ENCODE results near the gene C1QTNF8.

C1QTNF8 gene

DNA sequence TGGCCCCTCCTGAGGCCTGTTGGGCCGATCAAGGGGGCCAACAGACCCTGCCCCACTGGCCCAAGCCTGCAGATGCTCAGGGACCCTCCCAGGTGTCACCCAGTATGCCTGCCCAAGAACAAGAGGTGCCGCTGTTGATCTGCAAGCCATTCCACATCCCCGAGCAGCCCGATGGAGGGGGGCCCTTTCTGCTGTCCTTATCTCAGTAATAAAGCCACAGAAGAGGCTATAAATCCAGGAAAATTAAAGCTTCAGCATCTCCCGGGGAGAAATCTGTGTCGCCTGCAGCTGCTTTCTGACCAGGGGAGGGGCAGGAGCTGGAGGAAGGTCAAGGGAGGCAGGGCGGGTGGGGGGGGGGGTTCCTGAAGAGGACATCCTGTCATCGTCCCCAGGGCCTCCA lies 45.1 kb upstream of the C1QTNF8 start:
- Histone ChIP-seq H3K4me2 (peak overlapping the region in 3 of 11 experiments; percentile 21 to 72 (median 23); a peak in 3 of 22 replicates), H3K9me3 (replicated peaks in 1 of 11) (no peaks in the 10 kb centered on the region), H3K36me3 (no peaks in the 10 kb centered on the region), H4K20me1 (peaks cover 0 to 19% (median 0%) of the 10 kb centered on the region in 11 experiments; a peak in 5 of 22 replicates), H3K9ac (peak overlapping the region in 3 of 11 experiments; percentile 7 to 35 (median 18); a peak in 2 of 22 replicates), H3K27ac (no peak overlapping the region), H3K4me3 (no peak overlapping the region), H3K4me1 (peaks cover 6 to 63% (median 50%) of the 10 kb centered on the region in 10 experiments; a peak in 17 of 20 replicates), H3K27me3 (peaks cover 0 to 17% (median 0%) of the 10 kb centered on the region in 11 experiments; a peak in 7 of 22 replicates)
- no peak for TF ChIP-seq Cebpa-rat (IDR thresholded peaks at IDR 0.05)

- H3K4me1 ChIP-seq = peaks cover 3 to 58% (median 45%) of the 10 kb centered on the region in 10 experiments; a peak in 17 of 20 replicates
- H3K9ac ChIP-seq = peak overlapping the region in 3 of 11 experiments; percentile 7 to 35 (median 18); a peak in 2 of 22 replicates
- H4K20me1 ChIP-seq = peaks cover 0 to 24% (median 0%) of the 10 kb centered on the region in 11 experiments; a peak in 5 of 22 replicates
- H3K4me2 ChIP-seq = peak overlapping the region in 3 of 11 experiments; percentile 19 to 23 (median 21); a peak in 3 of 22 replicates
- no peak overlapping the region for H3K4me3 ChIP-seq
- H3K27ac ChIP-seq = no peak overlapping the region
- peaks cover 0 to 12% (median 0%) of the 10 kb centered on the region in 11 experiments; a peak in 7 of 22 replicates for H3K27me3 ChIP-seq
- no peaks in the 10 kb centered on the region for H3K36me3 ChIP-seq
- no peaks in the 10 kb centered on the region for H3K9me3 ChIP-seq (replicated peaks in 1 of 11)
- TF ChIP-seq Cebpa-rat (IDR thresholded peaks at IDR 0.05) = no peak
Observed at GRCh38 chr16:1140582-1141162, 44.6 kb upstream of the C1QTNF8 start.

GRCh38 chr16:1137604-1138003 lies 41.6 kb upstream of the C1QTNF8 start:
- Histone ChIP-seq H3K9ac (no peak overlapping the region), H3K27ac (no peak overlapping the region), H3K36me3 (no peaks in the 10 kb centered on the region), H4K20me1 (peaks cover 0 to 24% (median 0%) of the 10 kb centered on the region in 11 experiments; a peak in 5 of 22 replicates), H3K27me3 (peaks cover 0 to 16% (median 12%) of the 10 kb centered on the region in 11 experiments; a peak in 16 of 22 replicates), H3K9me3 (replicated peaks in 1 of 11) (no peaks in the 10 kb centered on the region), H3K4me1 (peaks cover 0 to 43% (median 32%) of the 10 kb centered on the region in 10 experiments; a peak in 15 of 20 replicates), H3K4me3 (no peak overlapping the region), H3K4me2 (no peak overlapping the region)
- no peak for TF ChIP-seq Cebpa-rat (IDR thresholded peaks at IDR 0.05)

DNA sequence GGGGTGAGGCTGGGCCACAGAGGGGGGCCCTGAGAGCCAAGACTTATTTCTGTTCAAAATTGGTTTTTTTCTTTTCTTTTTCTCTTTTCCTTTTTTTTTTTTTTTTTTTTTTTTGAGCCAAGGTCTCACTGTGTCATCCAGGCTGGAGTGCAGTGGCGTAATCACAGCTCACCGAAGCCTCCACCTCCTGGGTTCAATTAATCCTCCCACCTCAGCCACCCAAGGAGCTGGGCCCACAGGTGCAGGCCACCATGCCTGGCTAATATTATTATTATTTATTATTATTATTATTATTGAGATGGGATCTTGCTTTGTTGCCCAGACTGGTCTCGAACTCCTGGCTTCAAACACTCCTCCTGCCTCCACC lies 39.4 kb upstream of the C1QTNF8 start:
- Histone ChIP-seq H3K36me3 (no peaks in the 10 kb centered on the region), H3K4me3 (no peak overlapping the region), H3K9ac (no peak overlapping the region), H4K20me1 (peaks cover 0 to 26% (median 0%) of the 10 kb centered on the region in 11 experiments; a peak in 5 of 22 replicates), H3K4me1 (peaks cover 0 to 32% (median 20%) of the 10 kb centered on the region in 10 experiments; a peak in 14 of 20 replicates), H3K9me3 (replicated peaks in 1 of 11) (no peaks in the 10 kb centered on the region), H3K27ac (no peak overlapping the region), H3K27me3 (peaks cover 0 to 16% (median 14%) of the 10 kb centered on the region in 11 experiments; a peak in 16 of 22 replicates), H3K4me2 (no peak overlapping the region)
- no peak for TF ChIP-seq Cebpa-rat (IDR thresholded peaks at IDR 0.05)

GRCh38 chr16:1134776-1135458 lies 38.9 kb upstream of the C1QTNF8 start:
- Histone ChIP-seq H3K27ac (no peak overlapping the region), H3K4me2 (no peak overlapping the region), H4K20me1 (peaks cover 0 to 30% (median 0%) of the 10 kb centered on the region in 11 experiments; a peak in 5 of 22 replicates), H3K9me3 (replicated peaks in 1 of 11) (no peaks in the 10 kb centered on the region), H3K27me3 (peaks cover 0 to 16% (median 14%) of the 10 kb centered on the region in 11 experiments; a peak in 16 of 22 replicates), H3K36me3 (no peaks in the 10 kb centered on the region), H3K4me3 (no peak overlapping the region), H3K4me1 (peaks cover 0 to 31% (median 20%) of the 10 kb centered on the region in 10 experiments; a peak in 14 of 20 replicates), H3K9ac (no peak overlapping the region)
- TF ChIP-seq Cebpa-rat (IDR thresholded peaks at IDR 0.05) = no peak

DNA sequence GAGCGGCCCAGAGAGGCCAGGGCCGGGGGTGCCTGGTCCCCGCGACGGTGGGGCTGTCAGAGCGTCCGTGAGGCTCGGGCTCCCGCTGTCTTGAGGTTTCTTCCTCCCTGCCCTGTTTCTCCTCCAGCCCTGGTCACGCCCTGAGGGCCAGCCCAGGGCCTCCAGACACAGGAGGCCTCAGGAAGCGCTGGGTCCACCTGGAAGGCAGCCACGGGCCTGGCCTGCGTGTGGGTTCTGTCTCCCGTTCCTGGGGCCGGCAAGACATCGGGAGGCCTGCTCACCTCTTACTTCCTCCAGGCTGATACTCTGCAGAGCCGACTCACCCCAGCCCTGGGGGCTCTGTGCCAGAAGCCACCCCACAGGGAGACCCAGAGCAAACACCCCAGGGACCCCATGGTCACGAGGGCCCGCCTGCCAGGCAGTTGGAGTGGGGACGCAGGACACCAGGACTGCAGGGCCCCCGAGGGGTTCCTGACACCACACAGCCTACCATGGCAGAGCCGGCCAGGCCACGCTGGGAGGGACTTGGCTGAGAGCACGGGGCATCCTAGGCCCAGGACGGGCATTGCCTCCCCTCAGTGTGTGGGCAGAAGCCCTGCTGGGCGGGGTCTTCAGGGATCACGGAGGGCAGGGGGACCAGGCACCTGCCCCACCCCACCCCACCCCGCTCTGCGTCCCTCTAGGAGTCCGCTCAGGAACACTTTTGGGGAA lies 37.9 kb upstream of the C1QTNF8 start:
- no peaks in the 10 kb centered on the region for H3K36me3 ChIP-seq
- peak overlapping the region in 8 of 11 experiments; percentile 35 to 68 (median 58); a peak in 14 of 22 replicates for H3K4me2 ChIP-seq
- H3K4me1 ChIP-seq = peaks cover 0 to 29% (median 20%) of the 10 kb centered on the region in 10 experiments; a peak in 14 of 20 replicates
- peak overlapping the region in 2 of 11 experiments; percentile 2; a peak in 1 of 22 replicates for H3K9ac ChIP-seq
- no peak for TF ChIP-seq Cebpa-rat (IDR thresholded peaks at IDR 0.05)
- no peak overlapping the region for H3K4me3 ChIP-seq
- no peak overlapping the region for H3K27ac ChIP-seq
- no peaks in the 10 kb centered on the region for H3K9me3 ChIP-seq (replicated peaks in 1 of 11)
- peaks cover 0 to 37% (median 0%) of the 10 kb centered on the region in 11 experiments; a peak in 6 of 22 replicates for H4K20me1 ChIP-seq
- H3K27me3 ChIP-seq = peaks cover 0 to 16% (median 14%) of the 10 kb centered on the region in 11 experiments; a peak in 16 of 22 replicates

DNA sequence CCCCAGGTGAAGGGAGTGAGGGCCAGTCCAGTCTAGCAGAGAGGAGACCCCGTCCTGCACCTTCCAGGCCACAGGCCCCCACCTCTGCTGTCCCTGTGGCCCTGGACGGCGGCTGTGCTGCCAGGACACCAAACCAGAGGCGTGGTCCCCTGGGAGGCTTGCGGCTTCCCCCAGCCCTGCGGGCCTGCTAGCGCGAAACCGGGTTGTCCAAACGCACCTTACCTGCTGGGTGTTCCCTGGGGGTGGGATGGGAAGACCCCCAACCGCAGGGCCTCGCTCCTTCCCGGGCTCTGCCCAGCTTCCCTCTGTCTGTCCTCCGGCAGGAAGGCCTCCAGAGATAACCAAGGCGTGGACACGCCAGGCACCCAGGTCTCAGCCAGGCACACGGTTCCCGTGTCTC lies 37.2 kb upstream of the C1QTNF8 start:
- Histone ChIP-seq H3K4me3 (no peak overlapping the region), H3K4me1 (peaks cover 0 to 25% (median 18%) of the 10 kb centered on the region in 10 experiments; a peak in 14 of 20 replicates), H3K9me3 (replicated peaks in 1 of 11) (no peaks in the 10 kb centered on the region), H3K27me3 (peaks cover 0 to 16% (median 14%) of the 10 kb centered on the region in 11 experiments; a peak in 16 of 22 replicates), H3K4me2 (peak overlapping the region in 8 of 11 experiments; percentile 35 to 68 (median 58); a peak in 15 of 22 replicates), H3K27ac (no peak overlapping the region), H3K36me3 (no peaks in the 10 kb centered on the region), H3K9ac (no peak overlapping the region), H4K20me1 (peaks cover 0 to 44% (median 0%) of the 10 kb centered on the region in 11 experiments; a peak in 6 of 22 replicates)
- TF ChIP-seq Cebpa-rat (IDR thresholded peaks at IDR 0.05) = no peak

- Histone ChIP-seq H3K4me3 (no peak overlapping the region), H3K9ac (no peak overlapping the region), H3K27me3 (peaks cover 0 to 16% (median 14%) of the 10 kb centered on the region in 11 experiments; a peak in 16 of 22 replicates), H3K27ac (no peak overlapping the region), H4K20me1 (peaks cover 0 to 52% (median 0%) of the 10 kb centered on the region in 11 experiments; a peak in 6 of 22 replicates), H3K9me3 (replicated peaks in 1 of 11) (no peaks in the 10 kb centered on the region), H3K36me3 (no peaks in the 10 kb centered on the region), H3K4me2 (peak overlapping the region in 7 of 11 experiments; percentile 35 to 68 (median 62); a peak in 11 of 22 replicates), H3K4me1 (peaks cover 0 to 25% (median 18%) of the 10 kb centered on the region in 10 experiments; a peak in 14 of 20 replicates)
- no peak for TF ChIP-seq Cebpa-rat (IDR thresholded peaks at IDR 0.05)
Observed at GRCh38 chr16:1132431-1132830, 36.4 kb upstream of the C1QTNF8 start.
